ENCODE measurements around the gene PHACTR2.
"Not testable (repeated sequence)": the region's sequence is repeated elsewhere in the genome, so short reads cannot be mapped to it uniquely, and the experiment has no call there.

PHACTR2 gene

GRCh38 chr6:143677891-143678791 is at the start of gene PHACTR2:
PHACTR2 (plus strand) TSS chr6:143677965; CDS start chr6:143678164, 199 bp downstream.
- peak within 1 kb of the TSS; percentile 70 for H3K4me3 ChIP-seq (ENCODE audit: low read depth, low read length)
- no peak for DNase-seq (ENCODE audit: low read depth)

- DNase-seq (ENCODE audit: low read depth): no peak
Measured at GRCh38 chr6:143629104-143630080, 48.4 kb upstream of the PHACTR2 start.

GRCh38 chr6:143631196-143631595 is 46.6 kb upstream of the PHACTR2 start:
- DNase-seq (ENCODE audit: low read depth); H3K4me3 ChIP-seq (ENCODE audit: low read depth, low read length): not testable (repeated sequence)

More at GRCh38 chr6:143629104-143630080, 48.4 kb upstream of the PHACTR2 start:
- no peak overlapping the region for H3K4me3 ChIP-seq (ENCODE audit: low read depth, low read length)

- no peak overlapping the region for H3K4me3 ChIP-seq (ENCODE audit: low read depth, low read length)
- DNase-seq (ENCODE audit: low read depth): no peak
Measured at GRCh38 chr6:143632894-143633293, 44.9 kb upstream of the PHACTR2 start.

- no peak for DNase-seq (ENCODE audit: low read depth)
Measured at GRCh38 chr6:143634486-143634885, 43.3 kb upstream of the PHACTR2 start.

GRCh38 chr6:143637691-143638090 is 40.1 kb upstream of the PHACTR2 start:
- H3K4me3 ChIP-seq (ENCODE audit: low read depth, low read length): no peak overlapping the region
- DNase-seq (ENCODE audit: low read depth): no peak

More at GRCh38 chr6:143634486-143634885, 43.3 kb upstream of the PHACTR2 start:
- no peak overlapping the region for H3K4me3 ChIP-seq (ENCODE audit: low read depth, low read length)

- no peak for DNase-seq (ENCODE audit: low read depth)
- H3K4me3 ChIP-seq (ENCODE audit: low read depth, low read length): no peak overlapping the region
Measured at GRCh38 chr6:143642403-143642802, 35.4 kb upstream of the PHACTR2 start.

GRCh38 chr6:143647191-143647590 is 30.6 kb upstream of the PHACTR2 start:
- H3K4me3 ChIP-seq (ENCODE audit: low read depth, low read length): no peak overlapping the region

GRCh38 chr6:143647732-143648131 is 30.0 kb upstream of the PHACTR2 start:
- no peak for DNase-seq (ENCODE audit: low read depth)
- H3K4me3 ChIP-seq (ENCODE audit: low read depth, low read length): no peak overlapping the region

More at GRCh38 chr6:143647191-143647590, 30.6 kb upstream of the PHACTR2 start:
- no peak for DNase-seq (ENCODE audit: low read depth)

- not testable (repeated sequence) for H3K4me3 ChIP-seq (ENCODE audit: low read depth, low read length); DNase-seq (ENCODE audit: low read depth)
Measured at GRCh38 chr6:143649319-143649718, 28.4 kb upstream of the PHACTR2 start.

GRCh38 chr6:143651328-143651727 is 26.4 kb upstream of the PHACTR2 start:
- DNase-seq (ENCODE audit: low read depth); H3K4me3 ChIP-seq (ENCODE audit: low read depth, low read length): not testable (repeated sequence)

- H3K4me3 ChIP-seq (ENCODE audit: low read depth, low read length): no peak overlapping the region
- no peak for DNase-seq (ENCODE audit: low read depth)
Measured at GRCh38 chr6:143652841-143653331, 24.9 kb upstream of the PHACTR2 start.

- no peak for DNase-seq (ENCODE audit: low read depth)
- no peak overlapping the region for H3K4me3 ChIP-seq (ENCODE audit: low read depth, low read length)
Measured at GRCh38 chr6:143655541-143655940, 22.2 kb upstream of the PHACTR2 start.

GRCh38 chr6:143656026-143656425 is 21.7 kb upstream of the PHACTR2 start:
- H3K4me3 ChIP-seq (ENCODE audit: low read depth, low read length): no peak overlapping the region
- DNase-seq (ENCODE audit: low read depth): no peak

GRCh38 chr6:143657809-143658208 is 20.0 kb upstream of the PHACTR2 start:
- DNase-seq (ENCODE audit: low read depth): no peak
- no peak overlapping the region for H3K4me3 ChIP-seq (ENCODE audit: low read depth, low read length)

- H3K4me3 ChIP-seq (ENCODE audit: low read depth, low read length); DNase-seq (ENCODE audit: low read depth): not testable (repeated sequence)
Measured at GRCh38 chr6:143660170-143660569, 17.6 kb upstream of the PHACTR2 start.

GRCh38 chr6:143664171-143664570 is 13.6 kb upstream of the PHACTR2 start:
- DNase-seq (ENCODE audit: low read depth): no peak
- H3K4me3 ChIP-seq (ENCODE audit: low read depth, low read length): no peak overlapping the region

- not testable (repeated sequence) for DNase-seq (ENCODE audit: low read depth); H3K4me3 ChIP-seq (ENCODE audit: low read depth, low read length)
Measured at GRCh38 chr6:143666007-143666406, 11.8 kb upstream of the PHACTR2 start.

GRCh38 chr6:143669483-143669882 is 8.3 kb upstream of the PHACTR2 start:
- not testable (repeated sequence) for H3K4me3 ChIP-seq (ENCODE audit: low read depth, low read length); DNase-seq (ENCODE audit: low read depth)

GRCh38 chr6:143673669-143674068 is 4.1 kb upstream of the PHACTR2 start:
- no peak overlapping the region for H3K4me3 ChIP-seq (ENCODE audit: low read depth, low read length)
- DNase-seq (ENCODE audit: low read depth): peak; percentile 46
